H1 (cell line): ENCODE data around the gene TSC2. TPM values are rescaled to one million over a fixed set of nuclear protein-coding genes. Genes with fewer than 3 reads are reported as not detected.
"Not testable (repeated sequence)": the region's sequence is repeated elsewhere in the genome, so short reads cannot be mapped to it uniquely, and the experiment has no call there.

Source experiments
- CTCF ChIA-PET: fragments of 300-600 bp; sonication (Branson Sonifier 250); formaldehyde crosslinking; loops from one replicate; lab custom pipeline; 2021; ENCODE audit not compliant: partially characterized antibody; lab: Charles Lee
- POLR2A ChIA-PET: fragments of 300-600 bp; sonication (Branson Sonifier 250); formaldehyde crosslinking; loops from one replicate; lab custom pipeline; 2021; ENCODE audit warnings: inconsistent platforms; ENCODE audit not compliant: partially characterized antibody; lab: Charles Lee
- DNase-seq, 2 experiments: peaks; one replicate each; pipeline versions ENCODE4 v3.0.0 to v3.0.0-alpha.2; 2010 to 2022; ENCODE audit warnings: low spot score in 2 of 2, low read depth in 1 of 2, mixed read lengths in 1 of 2
- FAIRE-seq: peaks from 2 replicates; lab custom pipeline; 2011; peaks lifted over from hg19 to GRCh38; lab: Jason Lieb, UNC
- H2AFZ ChIP-seq: 2 replicates; pipeline ENCODE4 v1.8.1; 2012; ENCODE audit warnings: low read length, inconsistent platforms
- H2AK5ac ChIP-seq: 2 replicates; pipeline ENCODE4 v1.6.1; 2013; ENCODE audit warnings: low read depth, low read length
- H2BK120ac ChIP-seq: replicated peaks from 2 replicates; pipeline ENCODE3; 2013; ENCODE audit warnings: low read depth, low read length, inconsistent platforms
- H2BK12ac ChIP-seq: 2 replicates; pipeline ENCODE4 v1.6.1; 2013; ENCODE audit warnings: low read depth, low read length
- H2BK15ac ChIP-seq: 2 replicates; pipeline ENCODE4 v1.6.1; 2013; ENCODE audit warnings: low read length
- H2BK20ac ChIP-seq: 2 replicates; pipeline ENCODE4 v1.6.1; 2013; ENCODE audit warnings: low read length
- H2BK5ac ChIP-seq: 2 replicates; pipeline ENCODE4 v1.6.1; 2013; ENCODE audit warnings: low read depth, low read length
- H3K14ac ChIP-seq: 2 replicates; pipeline ENCODE4 v1.6.1; 2013; ENCODE audit warnings: inconsistent platforms; ENCODE audit not compliant: insufficient read length
- H3K18ac ChIP-seq: 2 replicates; pipeline ENCODE4 v1.6.1; 2013; ENCODE audit warnings: low read length; ENCODE audit errors: extremely low read depth
- H3K23ac ChIP-seq: 2 replicates; pipeline ENCODE4 v1.6.1; 2013; ENCODE audit warnings: inconsistent platforms; ENCODE audit not compliant: insufficient read length
- H3K23me2 ChIP-seq: 2 replicates; pipeline ENCODE4 v1.6.1; 2013; ENCODE audit warnings: low read depth, low read length
- H3K27ac ChIP-seq: 2 replicates; pipeline ENCODE4 v1.6.1; 2011; ENCODE audit warnings: low read depth, low read length, inconsistent platforms
- H3K27me3 ChIP-seq, 4 experiments: replicated peaks in 1 of 4; 1 replicate in 1 of 4; 2 replicates in 3 of 4; pipeline versions ENCODE4 v1.6.1 to v1.8.1; 2011 to 2013; ENCODE audit warnings: low read length in 3 of 4, mild to moderate bottlenecking in 3 of 4, inconsistent platforms in 2 of 4, mixed read lengths in 2 of 4, moderate library complexity in 1 of 4; ENCODE audit not compliant: control insufficient read depth in 3 of 4, insufficient read depth in 3 of 4; ENCODE audit errors: extremely low read depth in 1 of 4
- H3K36me3 ChIP-seq, 4 experiments: 2 replicates each; pipeline versions ENCODE4 v1.6.1 to v1.8.1; 2011 to 2013; ENCODE audit warnings: mild to moderate bottlenecking in 4 of 4, low read length in 3 of 4, moderate library complexity in 2 of 4, control low read depth in 1 of 4, inconsistent platforms in 1 of 4; ENCODE audit not compliant: insufficient read depth in 4 of 4, control insufficient read depth in 2 of 4
- H3K4ac ChIP-seq: replicated peaks from 2 replicates; pipeline ENCODE3; 2013; ENCODE audit warnings: low read length, low read depth, mixed read lengths, inconsistent platforms; ENCODE audit not compliant: insufficient read length
- H3K4me1 ChIP-seq, 4 experiments: replicated peaks in 1 of 4; 1 replicate in 1 of 4; 2 replicates in 3 of 4; pipeline versions ENCODE4 v1.6.1 to v1.8.1; 2011 to 2013; ENCODE audit warnings: low read length in 3 of 4, inconsistent platforms in 2 of 4, mixed read lengths in 1 of 4; ENCODE audit not compliant: insufficient read depth in 4 of 4, control insufficient read depth in 3 of 4
- H3K4me2 ChIP-seq, 2 experiments: 2 replicates each; pipeline versions ENCODE4 v1.6.1 to v1.8.1; 2011 to 2013; ENCODE audit warnings: low read depth in 2 of 2, low read length in 2 of 2, control low read depth in 1 of 2, inconsistent platforms in 1 of 2, mild to moderate bottlenecking in 1 of 2; ENCODE audit not compliant: insufficient read depth in 1 of 2
- H3K4me3 ChIP-seq, 4 experiments: fragments of 200-600, 300-600 bp in 1 of 4; sonication (generic), shearing (Covaris generic), sonication (Bioruptor Twin) in 1 of 4; 2 replicates each; pipeline versions ENCODE4 v1.5.1 to v1.8.1; 2011 to 2016; ENCODE audit warnings: low read length in 4 of 4, low read depth in 3 of 4, control low read depth in 2 of 4, inconsistent platforms in 2 of 4, mild to moderate bottlenecking in 2 of 4, mixed read lengths in 1 of 4, moderate library complexity in 1 of 4; ENCODE audit not compliant: insufficient read depth in 2 of 4; ENCODE audit errors: extremely low read depth in 1 of 4
- H3K56ac ChIP-seq: replicated peaks from 2 replicates; pipeline ENCODE3; 2013; ENCODE audit warnings: low read depth, mild to moderate bottlenecking, mixed read lengths, low read length, inconsistent platforms; ENCODE audit not compliant: insufficient read length
- H3K79me1 ChIP-seq: 2 replicates; pipeline ENCODE4 v1.6.1; 2013; ENCODE audit warnings: low read depth, low read length, control low read depth
- H3K79me2 ChIP-seq, 2 experiments: 2 replicates each; pipeline versions ENCODE4 v1.6.1 to v1.8.1; 2012 to 2013; ENCODE audit warnings: low read length in 2 of 2, mild to moderate bottlenecking in 2 of 2, inconsistent platforms in 1 of 2; ENCODE audit not compliant: insufficient read depth in 2 of 2, control insufficient read depth in 1 of 2
- H3K9ac ChIP-seq, 4 experiments: replicated peaks in 1 of 4; 1 replicate in 1 of 4; 2 replicates in 3 of 4; pipeline versions ENCODE4 v1.6.1 to v1.8.1; 2011 to 2013; ENCODE audit warnings: low read depth in 3 of 4, low read length in 3 of 4, control low read depth in 2 of 4, mild to moderate bottlenecking in 2 of 4, moderate library complexity in 2 of 4, inconsistent platforms in 1 of 4; ENCODE audit errors: extremely low read depth in 1 of 4
- H3K9me3 ChIP-seq, 2 experiments: 2 replicates each; pipeline versions ENCODE4 v1.6.1 to v1.8.1; 2012 to 2013; ENCODE audit warnings: mild to moderate bottlenecking in 2 of 2, moderate library complexity in 2 of 2, control low read depth in 1 of 2, inconsistent platforms in 1 of 2, low read depth in 1 of 2, low read length in 1 of 2, mixed read lengths in 1 of 2; ENCODE audit not compliant: insufficient read depth in 2 of 2
- H4K20me1 ChIP-seq, 2 experiments: replicated peaks in 1 of 2; 2 replicates each; pipeline versions ENCODE3 to v1.8.1; 2011 to 2013; ENCODE audit warnings: inconsistent platforms in 2 of 2, low read length in 2 of 2, mild to moderate bottlenecking in 1 of 2; ENCODE audit not compliant: insufficient read depth in 2 of 2, control insufficient read depth in 1 of 2
- H4K5ac ChIP-seq: 2 replicates; pipeline ENCODE4 v1.6.1; 2013; ENCODE audit warnings: low read length, low read depth, mixed read lengths, inconsistent platforms; ENCODE audit not compliant: insufficient read length
- H4K8ac ChIP-seq: 2 replicates; pipeline ENCODE4 v1.8.0; 2013; ENCODE audit warnings: mild to moderate bottlenecking, moderate library complexity, low read length, inconsistent platforms; ENCODE audit not compliant: insufficient read depth; ENCODE audit errors: extremely low read depth
- H4K91ac ChIP-seq: replicated peaks from 2 replicates; pipeline ENCODE3; 2013; ENCODE audit warnings: low read length, mixed read lengths, inconsistent platforms; ENCODE audit not compliant: insufficient read length
- WGBS, 2 experiments: shearing (Covaris generic) in 1 of 2; methylation state at CpG; one replicate each; pipeline versions ENCODE4 v1.1.6 to v1.1.7; 2013 to 2015; ENCODE audit warnings: low lambda C conversion rate in 2 of 2, mixed read lengths in 2 of 2, inconsistent platforms in 1 of 2, low coverage in 1 of 2, missing lambda C conversion rate in 1 of 2; ENCODE audit not compliant: insufficient replicate concordance in 2 of 2, insufficient coverage in 1 of 2, insufficient read length in 1 of 2; ENCODE audit errors: extremely low coverage in 1 of 2, missing lambda C conversion rate in 1 of 2; 5-methylcytosine and 5-hydroxymethylcytosine counted together
- polyA plus RNA-seq, 7 experiments: library from polyadenylated mRNA; depleted of rRNA in 3 of 7; stranded (reverse) in 5 of 7; unstranded in 2 of 7; fragments of >200 nt in 5 of 7; fragments of 200-250 nt in 2 of 7; gene quantifications; 1 replicate in 5 of 7; 2 replicates in 1 of 7; 4 replicates in 1 of 7; pipeline versions ENCODE4 v1.2.1 to v1.2.3, GENCODE V29; 2011 to 2013; ENCODE audit warnings: missing spikeins in 2 of 7, mixed read lengths in 2 of 7
- total RNA-seq: library from RNA; stranded (reverse); fragmentation: NEBNext Ultra II Directional; extraction: Animal tissue kit (Norgen Biotek cat#: 25700); gene quantifications from 2 replicates; pipeline ENCODE4 v1.2.1, GENCODE V29; 2021

TSC2 gene
- total and polyA plus RNA-seq, 2 of the 8 experiments (the other 6 are each of a cell fraction or from before 2014, with no cell fraction given): 65.9 to 96.6 TPM

DNA sequence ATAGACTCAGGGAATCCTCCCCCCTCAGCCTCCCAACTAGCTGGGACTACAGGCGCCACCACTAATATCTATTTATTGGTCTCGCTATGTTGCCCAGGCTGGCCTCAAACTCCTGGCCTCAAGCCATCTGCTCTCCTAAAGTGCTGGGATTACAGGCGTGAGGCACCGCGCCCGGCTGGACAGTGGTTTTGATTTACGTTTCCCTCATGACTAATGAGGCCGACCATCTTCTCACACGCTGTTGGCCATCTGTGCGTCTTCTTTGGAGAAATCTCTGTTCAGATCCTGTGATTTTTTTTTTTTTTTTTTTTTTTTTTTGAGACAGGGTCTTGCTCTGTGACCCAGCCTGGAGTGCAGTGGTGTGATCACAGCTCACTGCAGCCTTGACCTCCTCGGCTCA lies 81.5 kb downstream of the TSC2 start:
- CTCF ChIA-PET, H2BK15ac ChIP-seq, H3K36me3 ChIP-seq, H2AK5ac ChIP-seq, H4K20me1 ChIP-seq, H2BK5ac ChIP-seq, H4K5ac ChIP-seq, H3K9ac ChIP-seq, H2AFZ ChIP-seq, H3K56ac ChIP-seq, H4K8ac ChIP-seq, H3K23ac ChIP-seq, H3K4me3 ChIP-seq, H3K9me3 ChIP-seq, H2BK120ac ChIP-seq, H2BK12ac ChIP-seq, DNase-seq, H3K79me1 ChIP-seq, H3K4ac ChIP-seq, H3K18ac ChIP-seq, FAIRE-seq, H3K4me2 ChIP-seq, H4K91ac ChIP-seq, H3K14ac ChIP-seq, H3K27me3 ChIP-seq, H2BK20ac ChIP-seq, H3K23me2 ChIP-seq, H3K27ac ChIP-seq: not testable (repeated sequence)
- POLR2A ChIA-PET: interaction anchor here (1.0 kb wide), 1 partner anchor 14 kb away, joined by 3 read pairs; no protein-coding TSS in a partner anchor
- WGBS, 2 experiments: 93% methylated on average over 6 of the region's 11 CpGs; no CpG with 5 or more reads in 1 of the 2 experiments
- Histone ChIP-seq H3K4me1 (peaks cover 0 to 19% (median 14%) of the 10 kb centered on the region in 4 experiments; a peak in 6 of 7 replicates), H3K79me2 (peaks cover 0 to 20% of the 10 kb centered on the region in 2 experiments; a peak in 2 of 4 replicates)

DNA sequence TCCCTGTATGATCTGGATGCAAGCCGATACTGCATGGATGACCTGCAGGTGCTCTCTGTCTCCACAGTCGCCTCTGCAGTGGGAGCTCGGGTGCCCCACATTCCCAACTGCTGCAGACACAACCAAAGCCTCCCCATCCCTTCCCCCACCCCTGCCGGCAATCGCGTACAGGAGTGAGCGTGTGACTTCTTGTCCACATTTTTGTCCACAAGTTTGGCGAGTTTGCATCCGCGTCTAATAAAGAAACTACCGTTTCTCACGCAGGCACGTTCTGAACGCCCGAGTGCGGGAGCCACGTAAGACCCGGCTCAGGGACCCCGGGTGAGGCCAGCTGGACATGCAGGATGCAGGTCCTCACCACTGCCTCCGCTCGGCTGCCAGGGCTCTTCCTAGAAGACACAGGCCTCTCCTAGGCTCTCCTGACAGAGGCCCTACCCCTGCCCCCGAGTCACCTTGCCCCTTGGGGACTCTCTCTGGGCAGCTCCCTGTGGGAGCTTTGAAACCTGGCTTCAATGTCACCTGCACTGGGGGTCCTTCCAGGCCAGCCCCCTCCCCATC lies 82.2 kb downstream of the TSC2 start:
- H3K27me3 ChIP-seq, H3K9ac ChIP-seq, H4K5ac ChIP-seq, H2BK20ac ChIP-seq, H2BK120ac ChIP-seq, H4K91ac ChIP-seq, H2AFZ ChIP-seq, FAIRE-seq, POLR2A ChIA-PET, H3K4me3 ChIP-seq, H3K9me3 ChIP-seq, H3K4ac ChIP-seq, H2AK5ac ChIP-seq, H3K18ac ChIP-seq, CTCF ChIA-PET, H3K14ac ChIP-seq, H3K23me2 ChIP-seq, H2BK5ac ChIP-seq, H3K27ac ChIP-seq, H3K4me2 ChIP-seq, H2BK12ac ChIP-seq, H2BK15ac ChIP-seq, H3K56ac ChIP-seq, H3K36me3 ChIP-seq, H4K8ac ChIP-seq, H4K20me1 ChIP-seq, H3K23ac ChIP-seq, H3K79me1 ChIP-seq, DNase-seq: not testable (repeated sequence)
- H3K79me2 ChIP-seq: peaks cover 0 to 17% of the 10 kb centered on the region in 2 experiments; a peak in 2 of 4 replicates
- peaks cover 0 to 17% (median 10%) of the 10 kb centered on the region in 4 experiments; a peak in 6 of 7 replicates for H3K4me1 ChIP-seq
- 94% methylated on average over 21 of the region's 22 CpGs; no CpG with 5 or more reads in 1 of the 2 experiments for WGBS, 2 experiments
